LoVo (cell line): Measurements from ENCODE around the gene ANO2.
A peak's percentile ranks its signal among the peaks of the same experiment; 100 is the strongest.
"Not testable (repeated sequence)": the region's sequence is repeated elsewhere in the genome, so short reads cannot be mapped to it uniquely, and the experiment has no call there.

ENCODE experiments used
- DNase-seq: peaks from one replicate; pipeline ENCODE4 v3.0.0-alpha.2; 2016; ENCODE audit warnings: low spot score

The ANO2 gene

DNA sequence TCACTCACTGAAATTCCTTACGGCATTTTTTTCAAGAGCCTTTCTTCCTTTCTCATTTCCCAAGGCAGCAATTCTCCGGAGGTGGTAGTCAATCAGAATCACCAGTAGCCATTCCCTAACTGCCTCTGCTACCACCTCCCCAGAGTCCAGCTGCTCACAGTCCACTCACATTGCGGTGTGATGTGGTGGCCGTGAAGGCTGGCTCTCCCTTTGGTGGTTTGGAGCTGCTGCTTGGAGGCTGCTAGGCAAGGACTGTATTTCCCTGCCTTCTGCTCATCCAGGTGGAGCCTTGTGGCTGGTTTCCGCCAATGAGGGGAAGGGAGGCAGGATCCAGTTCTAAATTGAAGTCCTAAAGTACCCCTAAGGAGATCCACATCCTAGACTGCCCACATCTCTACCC, 222.0 kb downstream of the ANO2 start:
- DNase-seq, result no peak

DNA sequence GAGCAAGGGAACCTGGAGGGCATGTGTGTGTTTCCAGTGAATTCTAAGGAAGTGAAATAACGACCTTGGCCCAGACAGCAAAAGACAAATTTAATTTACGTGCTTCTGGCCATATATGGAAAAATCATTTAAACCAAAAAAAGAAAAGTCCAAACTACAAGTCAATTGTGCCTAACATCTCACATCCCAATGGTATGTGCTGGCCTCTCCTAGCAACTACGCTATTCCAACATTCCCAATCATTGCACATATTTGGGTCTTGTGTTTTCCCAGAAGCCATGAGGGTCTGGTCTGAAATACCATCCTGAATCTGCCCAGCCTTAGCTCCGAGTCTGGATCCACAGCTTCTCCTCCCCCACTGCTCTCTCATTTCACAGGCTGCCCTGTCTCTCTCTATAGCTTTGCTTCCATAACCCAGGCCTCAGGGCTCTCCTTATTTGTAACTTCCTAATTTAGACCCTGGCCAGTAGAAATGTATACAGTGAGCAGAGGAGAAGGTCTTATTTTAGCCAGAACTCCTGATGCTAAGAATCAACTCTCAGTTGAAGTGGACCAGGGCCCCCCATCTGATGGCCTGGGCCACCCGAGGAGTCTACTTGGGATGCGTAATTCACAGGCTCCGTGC, 224.6 kb downstream of the ANO2 start:
- no peak for DNase-seq

DNA sequence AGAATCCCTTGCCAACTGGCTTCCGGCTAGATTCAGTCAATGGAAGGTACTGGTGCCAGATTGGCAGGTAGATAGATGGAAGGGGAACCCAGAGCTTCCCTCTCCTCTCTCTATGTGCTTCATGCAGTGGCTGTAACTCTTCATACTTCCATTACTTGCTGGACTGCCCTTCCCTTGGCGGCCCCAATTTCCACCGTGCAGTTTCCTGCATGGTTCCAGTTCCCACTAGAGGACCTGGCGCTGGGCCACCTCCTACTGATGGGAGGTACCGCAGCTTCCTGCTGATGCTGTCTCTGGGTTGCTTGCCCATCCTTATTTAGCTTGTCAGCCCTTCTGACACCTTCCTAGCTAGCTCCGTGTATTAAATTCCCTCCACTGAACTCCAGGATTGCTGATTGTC, 226.4 kb downstream of the ANO2 start:
- DNase-seq, result no peak

DNA sequence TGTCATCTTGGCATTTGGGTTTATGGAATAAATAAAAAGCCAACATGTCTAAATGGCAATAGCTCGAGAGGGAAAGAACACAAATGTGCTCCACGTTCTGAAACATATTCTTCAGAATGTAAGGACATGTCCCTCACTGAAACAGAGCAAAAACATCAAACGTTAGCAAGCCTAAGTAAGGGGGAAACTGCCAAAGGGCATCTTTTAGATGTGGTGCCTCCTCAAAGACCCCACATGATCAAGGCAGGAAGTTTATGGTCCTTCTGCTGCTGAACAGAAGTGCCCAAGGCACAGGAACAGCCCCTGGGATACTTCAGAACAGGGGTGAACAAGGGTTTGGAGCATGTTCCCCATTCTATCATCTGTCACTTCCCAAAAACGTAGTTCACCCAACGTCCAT, 227.0 kb downstream of the ANO2 start:
- DNase-seq, result no peak

DNA sequence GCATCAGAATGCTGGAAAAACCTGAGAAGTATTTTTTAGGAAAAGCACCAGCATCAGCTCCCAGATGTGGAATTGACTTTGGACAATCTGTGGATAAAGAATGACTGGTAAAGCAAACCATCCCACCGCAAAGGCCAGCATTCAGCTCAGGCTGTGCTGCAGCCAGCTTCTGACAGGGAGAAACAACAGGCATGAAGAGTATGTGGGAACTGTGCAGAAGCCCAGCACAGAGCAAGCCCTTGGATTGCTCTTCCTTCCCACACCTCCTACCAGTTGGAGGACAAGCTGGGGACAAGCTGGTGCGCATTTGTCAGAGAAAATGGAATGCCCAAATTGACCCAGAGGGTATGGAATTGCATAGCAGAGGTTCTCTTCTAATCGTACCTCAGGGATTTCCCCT, 228.1 kb downstream of the ANO2 start:
- no peak for DNase-seq

DNA sequence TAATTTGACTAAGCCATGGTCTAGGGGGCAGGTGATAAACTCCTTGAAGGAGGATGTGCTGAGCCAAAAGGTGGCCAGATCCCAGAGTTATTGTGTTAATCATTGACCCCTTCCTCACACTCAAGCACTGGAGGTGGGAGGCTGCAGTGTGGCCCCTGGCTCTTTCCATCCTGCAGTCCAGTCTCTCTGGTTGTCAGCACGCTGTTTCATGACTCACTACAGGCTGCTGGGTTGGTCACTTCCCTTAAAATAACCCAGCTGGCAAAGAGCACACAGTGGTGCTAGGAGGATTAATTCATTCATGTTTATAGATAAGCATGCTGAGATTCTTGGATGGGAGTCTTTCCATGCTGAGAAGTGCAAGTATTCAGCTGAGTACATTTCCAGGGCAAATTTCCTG, 228.9 kb downstream of the ANO2 start:
- DNase-seq, result no peak

DNA sequence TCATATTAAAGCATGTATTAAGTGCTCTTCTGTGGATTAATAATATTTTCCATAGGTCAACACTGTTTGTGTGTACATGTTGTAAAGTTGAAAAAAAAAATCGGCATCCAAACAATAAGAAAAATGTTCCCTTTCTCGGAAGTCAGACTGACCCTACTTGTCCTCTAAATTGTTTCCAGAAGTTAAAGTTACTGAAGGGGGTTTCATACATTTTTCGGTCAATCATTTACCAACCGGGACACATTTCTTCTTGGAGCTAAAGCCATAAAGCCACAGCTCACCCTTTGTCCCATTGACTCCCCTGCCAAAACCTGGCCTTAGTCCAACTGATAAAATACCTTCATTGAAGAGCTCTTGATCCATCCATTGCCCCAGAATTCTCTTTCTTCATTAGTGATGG, 230.0 kb downstream of the ANO2 start:
- peak; percentile 54 for DNase-seq

DNA sequence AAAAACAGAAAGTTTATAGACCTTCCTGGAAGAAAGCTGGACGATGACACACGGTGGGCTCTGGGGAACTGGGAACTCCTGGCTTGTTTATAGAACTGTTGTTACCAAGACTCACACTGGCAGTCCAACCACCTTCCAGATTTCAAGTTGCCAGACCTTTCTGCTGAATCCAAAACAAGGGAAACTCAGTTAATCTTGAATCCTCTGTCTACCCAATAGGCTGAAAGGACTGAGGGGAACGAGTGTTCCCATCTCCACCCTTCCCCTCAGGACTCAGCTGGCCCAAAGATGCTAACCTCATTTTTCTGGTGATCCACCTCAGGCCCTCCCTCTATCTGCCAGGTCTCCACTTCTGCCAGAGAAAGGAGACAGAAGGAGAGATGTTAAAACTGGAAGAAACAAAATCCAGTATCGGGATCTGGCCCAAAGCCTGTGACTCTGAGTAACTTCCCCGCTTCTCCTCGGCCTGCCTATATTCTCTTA, 231.4 kb downstream of the ANO2 start:
- DNase-seq, result no peak

DNA sequence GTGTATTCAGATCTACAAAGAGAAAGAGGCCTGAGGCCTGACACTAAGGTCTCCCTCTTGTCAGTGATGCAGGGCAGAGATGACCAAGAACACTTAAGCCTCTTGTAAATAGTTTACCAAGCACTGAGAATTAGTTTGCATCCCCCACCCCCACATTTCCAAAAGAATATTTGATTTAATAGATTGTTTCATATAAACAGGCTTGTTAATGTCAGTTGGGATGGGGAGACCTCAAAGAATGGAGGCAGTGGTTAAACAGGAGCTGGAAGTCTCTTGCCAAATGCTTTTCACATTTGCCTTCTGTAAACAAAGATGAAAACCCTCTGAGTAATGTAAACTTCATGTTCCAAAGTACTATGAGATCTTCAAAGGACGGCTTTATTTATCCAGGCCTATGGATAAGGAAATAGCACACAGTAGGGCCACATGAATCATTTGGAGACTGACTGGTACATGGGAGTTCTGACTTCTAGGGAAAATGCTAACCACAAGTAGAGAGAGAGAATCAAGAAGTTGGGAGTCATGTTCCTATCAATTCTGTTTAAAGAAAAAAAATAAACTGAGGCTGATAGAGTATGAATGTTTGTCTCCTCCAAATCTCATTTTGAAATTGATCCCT, 234.7 kb downstream of the ANO2 start:
- no peak for DNase-seq

DNA sequence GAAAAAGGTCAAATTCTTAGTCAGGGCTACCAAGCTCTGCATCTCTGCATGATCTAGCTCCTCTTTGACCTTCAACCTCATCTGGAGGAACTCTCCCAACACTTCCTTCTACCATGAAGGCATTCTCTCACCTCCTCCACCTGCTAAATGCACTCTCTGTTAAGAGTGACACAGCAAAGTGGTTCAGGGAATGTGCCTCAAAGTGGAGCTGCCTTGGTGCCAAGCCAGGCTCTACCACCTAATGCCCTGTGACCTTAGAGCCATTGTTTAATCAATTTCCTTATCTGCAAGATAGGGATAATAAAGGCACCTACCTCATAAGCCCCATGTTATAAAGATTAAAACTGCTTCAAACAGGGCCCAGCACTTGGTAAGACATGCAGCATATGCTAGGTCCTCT, 236.7 kb downstream of the ANO2 start:
- DNase-seq, result no peak

DNA sequence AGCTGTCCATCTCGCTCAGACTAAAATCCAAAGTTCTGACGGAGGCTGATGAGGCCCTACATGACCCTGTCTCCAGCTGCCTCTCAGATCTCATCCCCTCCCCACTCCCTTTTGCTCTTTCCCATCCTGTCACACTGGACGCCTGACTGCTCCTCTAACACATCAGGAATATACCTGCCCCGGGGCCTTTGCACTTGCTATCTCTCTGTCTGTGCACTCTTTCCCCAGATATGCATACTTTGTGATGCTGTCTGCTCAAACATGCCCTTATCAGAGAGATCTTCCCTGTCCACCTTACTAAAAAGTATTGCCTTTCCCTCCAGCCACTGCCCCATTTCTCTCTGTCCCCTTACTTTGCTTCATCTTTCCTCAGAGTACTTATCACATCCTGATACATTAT, 238.8 kb downstream of the ANO2 start:
- DNase-seq, result no peak

DNA sequence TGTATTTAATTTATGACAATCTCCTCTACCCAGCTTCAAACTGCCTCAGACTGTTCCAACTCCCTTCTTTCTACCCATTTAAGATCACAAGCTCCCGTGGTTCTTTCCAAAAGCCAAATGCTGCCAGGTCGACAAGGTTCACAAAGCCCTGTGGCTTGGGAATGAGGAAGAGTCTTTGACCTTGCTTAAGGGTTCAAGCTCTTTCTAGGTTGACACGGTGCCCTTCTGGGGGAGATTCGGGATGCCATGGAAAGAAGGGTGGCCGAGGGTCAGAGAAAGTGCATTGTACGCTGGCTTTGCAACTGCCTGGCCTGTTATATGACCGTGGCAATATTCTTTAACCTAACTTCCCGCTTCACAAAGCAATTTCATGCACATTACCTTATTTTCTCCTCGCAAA, 239.3 kb downstream of the ANO2 start:
- DNase-seq, result no peak

DNA sequence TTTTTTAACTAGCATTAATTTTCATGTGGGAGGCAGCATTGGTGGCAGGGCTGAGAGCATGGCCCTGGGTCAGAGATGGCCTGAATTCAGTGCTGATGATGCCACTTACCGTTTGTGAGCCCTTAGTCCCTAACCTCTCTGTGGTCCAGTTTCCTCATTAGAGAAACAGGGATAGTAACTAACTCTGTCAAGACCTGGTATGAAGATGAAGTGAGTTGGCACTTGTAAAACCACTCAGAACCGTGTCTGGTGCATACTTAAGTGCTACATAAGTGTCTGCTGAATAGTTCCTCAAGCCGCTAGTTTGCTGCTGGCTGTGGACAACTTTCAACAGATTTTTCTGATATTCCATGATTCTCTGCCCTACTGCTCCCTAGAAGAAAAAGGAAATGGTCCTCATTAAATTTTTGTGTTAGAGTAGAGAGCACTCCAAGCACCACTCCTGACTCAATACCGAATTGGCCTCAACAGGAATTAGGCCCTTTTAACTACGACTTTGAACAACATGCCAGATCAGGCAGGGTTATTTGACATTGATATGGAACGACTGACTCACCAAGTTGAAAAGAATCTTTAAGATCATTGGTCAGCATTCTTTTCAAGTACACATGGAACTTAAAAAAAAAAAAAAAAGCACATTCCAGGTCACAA, 250.2 kb downstream of the ANO2 start:
- DNase-seq, result no peak

DNA sequence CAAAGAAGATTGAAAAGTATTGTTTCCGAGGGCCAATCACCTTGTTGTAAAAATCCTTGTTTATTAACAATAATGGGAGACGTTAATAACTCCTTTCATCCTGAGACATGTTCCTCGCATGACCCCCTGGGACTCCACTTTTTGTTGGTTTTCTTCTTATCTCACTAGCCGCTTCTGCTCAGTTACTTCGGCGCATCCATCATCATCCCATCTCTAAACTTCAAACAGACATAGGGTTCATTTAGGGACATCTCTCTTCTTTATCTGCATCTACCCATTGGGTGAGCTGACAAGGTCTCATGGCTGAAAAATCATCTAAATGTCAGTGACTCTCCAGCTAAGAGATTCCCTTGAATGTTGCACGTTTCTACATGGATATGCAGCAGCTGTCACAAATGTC, 252.2 kb downstream of the ANO2 start:
- no peak for DNase-seq

DNA sequence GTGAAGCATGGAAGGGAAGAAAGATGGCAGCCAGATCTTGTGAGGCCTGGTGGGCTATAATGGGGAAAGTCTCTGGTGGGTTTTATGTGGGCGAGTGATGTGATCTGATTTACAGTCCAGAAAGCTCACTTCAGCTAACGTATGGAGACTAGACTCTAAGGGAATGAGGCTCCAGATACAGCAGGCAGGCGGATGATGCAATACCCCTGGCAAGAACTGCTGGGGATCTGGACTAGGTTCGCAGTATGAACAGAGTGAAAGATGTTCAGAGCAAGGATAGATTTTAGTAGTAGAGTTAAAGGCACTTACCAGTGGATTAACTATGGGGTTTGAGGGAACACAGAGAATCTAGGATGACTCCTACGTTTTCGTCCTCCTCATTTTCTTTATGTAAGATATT, 253.1 kb downstream of the ANO2 start:
- DNase-seq, result no peak

DNA sequence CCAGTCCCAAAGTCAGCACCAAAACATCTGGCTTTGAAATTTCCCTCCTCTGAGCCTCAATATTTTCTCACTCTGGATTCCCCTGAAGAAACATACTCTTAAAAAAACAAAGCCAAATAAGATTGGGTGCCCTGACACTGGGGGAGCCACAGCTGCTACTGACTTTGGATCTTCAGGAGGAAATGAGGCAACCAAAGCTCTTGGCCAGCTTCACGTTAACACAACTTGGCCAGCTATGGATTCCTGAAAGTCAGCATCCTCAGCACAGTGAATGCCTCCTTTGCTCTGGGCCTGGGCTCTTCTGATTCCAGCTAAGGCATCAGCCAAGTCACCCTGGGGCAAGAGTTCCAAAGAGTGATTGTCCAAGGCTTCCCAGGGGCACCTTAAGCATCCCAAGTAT, 254.8 kb downstream of the ANO2 start:
- no peak for DNase-seq

DNA sequence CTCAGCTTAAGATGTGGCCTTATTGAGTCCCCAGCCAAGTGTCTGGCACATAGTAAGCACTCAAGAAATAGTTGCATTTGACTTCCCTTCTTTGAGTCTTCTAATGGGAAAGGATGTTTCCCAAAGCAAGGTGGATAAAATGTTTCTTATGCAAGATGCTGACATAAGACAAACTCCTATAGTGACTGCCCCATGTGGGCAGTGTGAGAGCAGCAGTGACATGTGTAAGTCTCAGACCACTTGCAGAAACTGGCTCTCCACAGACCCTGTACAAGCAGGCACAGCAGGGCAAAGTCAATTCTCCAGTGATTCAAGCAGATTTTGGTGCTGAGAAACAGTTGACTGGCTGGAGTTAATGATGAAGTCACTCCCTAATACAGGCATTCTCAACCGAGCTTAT, 255.3 kb downstream of the ANO2 start:
- DNase-seq, result no peak

DNA sequence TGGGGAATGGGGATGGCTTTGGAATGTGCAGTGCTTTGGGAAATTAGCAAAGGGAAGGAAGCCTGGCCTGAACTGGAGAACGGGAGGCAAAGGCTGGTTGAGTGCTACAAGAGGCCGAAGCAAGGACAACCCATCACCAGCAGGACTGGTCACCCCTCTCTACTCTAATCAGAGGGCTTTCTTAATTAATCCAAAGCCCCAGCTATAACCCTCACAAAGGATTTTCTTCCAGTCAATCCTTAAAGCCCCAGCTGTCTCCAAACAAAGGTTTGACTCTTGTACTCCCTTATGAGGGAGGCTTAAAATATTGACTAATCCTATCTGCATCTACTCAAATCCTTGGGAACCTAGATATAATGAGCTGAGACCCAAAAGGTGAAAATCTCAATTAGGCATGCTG, 256.8 kb downstream of the ANO2 start:
- DNase-seq, result no peak

DNA sequence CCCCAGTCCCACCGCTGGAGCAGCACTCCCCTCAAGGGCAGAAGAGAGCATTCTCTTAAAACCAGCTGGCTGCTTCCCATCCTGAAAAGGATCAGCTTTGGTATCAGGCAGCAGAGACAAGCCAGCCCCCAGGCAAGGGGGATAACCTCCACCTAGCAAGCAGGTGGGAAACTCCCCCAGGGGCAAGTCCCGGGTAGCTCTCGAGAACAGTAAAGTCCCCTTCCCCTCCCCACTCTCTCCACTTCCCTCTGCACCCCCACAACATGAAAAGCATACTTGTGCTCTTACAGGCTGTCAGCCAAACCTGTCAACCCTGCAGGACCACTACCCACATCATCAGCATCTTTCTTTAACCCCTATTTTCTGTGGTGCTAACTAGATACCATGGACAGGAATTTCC, 259.1 kb downstream of the ANO2 start:
- DNase-seq, result no peak

DNA sequence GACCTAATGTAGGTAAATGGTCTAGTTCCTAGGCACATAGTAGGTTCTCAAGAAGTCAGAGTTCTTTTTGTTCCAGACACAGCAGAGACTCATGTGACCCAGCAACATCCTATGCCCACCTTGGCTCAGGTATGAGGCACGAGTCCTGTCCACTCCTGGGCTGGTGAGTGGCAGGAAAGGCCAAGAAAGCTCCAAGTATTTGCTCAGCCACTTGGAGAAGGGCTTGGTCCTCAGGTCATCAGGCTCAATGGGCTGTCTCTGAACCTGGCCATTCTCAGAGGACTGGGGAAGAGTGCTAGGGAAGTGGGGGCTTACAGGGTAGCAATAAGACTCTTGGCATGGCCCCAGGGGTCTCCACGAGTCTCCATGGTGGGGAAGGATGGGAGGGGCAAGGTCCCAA, 260.1 kb downstream of the ANO2 start:
- DNase-seq, result no peak

DNA sequence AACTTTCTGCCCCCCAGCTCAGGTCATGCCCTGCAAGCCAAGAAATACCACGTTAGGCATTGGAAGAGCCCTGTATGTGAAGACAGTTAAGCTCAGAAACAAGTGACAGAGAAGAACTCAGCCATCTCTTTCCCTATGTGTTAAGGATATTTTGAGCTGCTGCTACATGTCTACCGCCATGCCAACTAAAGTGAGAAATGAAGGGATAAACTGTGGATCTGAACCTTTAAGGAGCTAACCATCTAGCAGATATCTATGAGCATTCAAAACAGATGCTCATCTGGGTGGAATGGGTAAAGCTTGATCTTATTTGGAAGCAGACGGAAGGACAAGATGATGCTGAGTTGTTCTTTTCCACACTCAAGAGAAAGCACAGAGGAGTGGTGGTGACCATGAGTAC, 262.5 kb downstream of the ANO2 start:
- DNase-seq, result no peak

DNA sequence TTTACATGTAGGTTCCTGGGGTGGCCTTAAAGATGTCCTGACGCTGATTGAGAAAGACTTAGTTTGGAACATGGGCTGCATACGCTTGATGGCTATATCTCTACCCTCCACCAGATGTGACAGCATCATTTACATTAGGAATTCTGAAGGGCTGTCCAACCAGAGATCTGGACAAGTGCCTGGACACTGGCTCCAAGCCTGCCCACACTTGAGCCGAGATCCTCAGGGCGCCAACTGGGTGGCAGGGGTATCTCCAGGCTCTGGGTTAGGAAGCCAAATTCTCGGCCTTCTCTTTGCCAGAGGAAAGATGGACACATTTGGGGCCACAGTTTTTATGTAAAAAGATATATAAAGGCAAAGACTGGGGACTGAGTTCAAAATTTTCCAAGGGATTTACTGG, 266.9 kb downstream of the ANO2 start:
- no peak for DNase-seq

DNA sequence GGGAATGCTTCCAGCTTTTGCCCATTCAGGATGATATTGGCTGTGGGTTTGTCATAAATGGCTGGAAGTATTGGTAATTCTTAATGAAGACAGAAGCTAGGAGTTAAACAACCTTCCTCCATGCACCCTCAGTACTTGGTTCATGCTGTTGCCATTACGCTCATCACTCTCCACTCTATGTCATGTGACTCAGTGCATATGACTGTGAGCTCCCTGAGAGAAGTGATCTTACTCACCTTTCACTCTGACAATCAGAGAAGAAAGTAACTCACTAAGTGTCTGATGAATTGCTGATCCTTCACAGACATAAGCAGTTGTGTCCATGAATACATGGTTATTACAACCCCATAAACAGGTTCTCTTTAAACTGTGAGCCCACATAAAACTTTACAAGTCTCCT, 275.4 kb downstream of the ANO2 start:
- DNase-seq, result not testable (repeated sequence)

DNA sequence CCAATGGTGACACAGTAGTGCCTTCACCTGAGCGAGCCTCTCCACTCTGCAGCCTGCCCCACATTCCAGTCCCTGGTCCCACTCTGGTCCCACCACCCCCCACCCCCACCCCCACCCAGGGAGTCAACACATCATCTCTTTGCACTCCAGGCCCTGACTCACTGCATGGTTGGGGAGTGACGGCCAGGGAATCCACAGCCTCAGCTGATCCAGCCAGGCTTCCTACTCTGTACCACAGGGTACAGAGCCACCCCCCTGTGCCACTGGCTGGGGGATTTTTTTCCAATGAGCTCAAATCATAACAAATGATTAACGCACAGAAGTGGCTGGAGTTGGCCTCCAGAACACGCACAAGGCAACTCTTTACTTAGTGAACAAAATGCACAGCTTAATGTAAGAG, 279.4 kb downstream of the ANO2 start:
- DNase-seq, result no peak
